NCI-H524 treated with DMSO at 0.1 percent for 48 hours (cell line): ENCODE data around the gene PTPRN2.

Source experiments
- DNase-seq: peaks from one replicate; lab custom pipeline; 2025; lab: John Stamatoyannopoulos, UW

Gene PTPRN2

GRCh38 chr7:157828190-157828589, 759.4 kb downstream of the PTPRN2 start:
- no peak for DNase-seq

GRCh38 chr7:157827863-157828160, 759.8 kb downstream of the PTPRN2 start:
- DNase-seq = no peak

- DNase-seq = no peak
Observed at GRCh38 chr7:157827045-157827862, 760.4 kb downstream of the PTPRN2 start.

GRCh38 chr7:157826566-157826965, 761.1 kb downstream of the PTPRN2 start:
- DNase-seq = no peak

GRCh38 chr7:157825325-157825724, 762.3 kb downstream of the PTPRN2 start:
- DNase-seq = no peak

- DNase-seq = no peak
Observed at GRCh38 chr7:157824819-157825121, 762.9 kb downstream of the PTPRN2 start.

GRCh38 chr7:157824011-157824818, 763.4 kb downstream of the PTPRN2 start:
- DNase-seq = no peak

GRCh38 chr7:157822688-157823031, 765.0 kb downstream of the PTPRN2 start:
- no peak for DNase-seq

GRCh38 chr7:157821959-157822687, 765.5 kb downstream of the PTPRN2 start:
- DNase-seq = no peak

GRCh38 chr7:157820796-157821195, 766.8 kb downstream of the PTPRN2 start:
- no peak for DNase-seq

GRCh38 chr7:157819455-157819807, 768.2 kb downstream of the PTPRN2 start:
- DNase-seq = no peak

GRCh38 chr7:157818701-157819454, 768.7 kb downstream of the PTPRN2 start:
- no peak for DNase-seq

- no peak for DNase-seq
Observed at GRCh38 chr7:157817944-157818700, 769.5 kb downstream of the PTPRN2 start.

- no peak for DNase-seq
Observed at GRCh38 chr7:157817433-157817832, 770.2 kb downstream of the PTPRN2 start.

GRCh38 chr7:157816526-157817250, 770.9 kb downstream of the PTPRN2 start:
- DNase-seq = no peak

GRCh38 chr7:157816086-157816485, 771.5 kb downstream of the PTPRN2 start:
- no peak for DNase-seq

GRCh38 chr7:157815706-157816022, 772.0 kb downstream of the PTPRN2 start:
- DNase-seq = no peak

GRCh38 chr7:157814931-157815705, 772.5 kb downstream of the PTPRN2 start:
- DNase-seq = no peak

GRCh38 chr7:157813741-157814661, 773.6 kb downstream of the PTPRN2 start:
- no peak for DNase-seq
